NCI-H82 treated with DMSO at 0.1 percent for 48 hours (cell line): ENCODE measurements around the gene ROPN1L.

Experiments
- DNase-seq: peaks from one replicate; lab custom pipeline; 2025; ENCODE audit not compliant: unreplicated experiment; lab: John Stamatoyannopoulos, UW

ROPN1L gene

DNA sequence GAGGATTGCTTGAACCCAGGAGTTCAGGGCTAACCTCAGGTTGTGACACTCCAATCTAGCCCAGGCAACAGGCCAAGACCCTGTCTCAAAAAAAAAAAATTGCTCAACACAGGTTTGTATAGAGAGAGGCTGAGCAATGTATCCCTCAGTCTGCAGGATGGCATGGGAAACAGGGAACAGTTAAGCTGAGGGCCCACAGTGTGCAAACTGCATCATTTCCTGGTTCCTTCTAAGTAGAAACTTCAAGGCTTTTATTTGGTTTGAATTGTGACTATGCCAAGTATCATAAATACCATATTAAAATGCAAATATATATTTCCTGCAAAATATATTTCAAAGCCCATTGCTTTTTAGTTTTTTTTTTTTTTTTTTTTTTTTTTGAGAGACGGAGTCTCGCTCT, 13.7 kb upstream of the ROPN1L start:
- no peak for DNase-seq

DNA sequence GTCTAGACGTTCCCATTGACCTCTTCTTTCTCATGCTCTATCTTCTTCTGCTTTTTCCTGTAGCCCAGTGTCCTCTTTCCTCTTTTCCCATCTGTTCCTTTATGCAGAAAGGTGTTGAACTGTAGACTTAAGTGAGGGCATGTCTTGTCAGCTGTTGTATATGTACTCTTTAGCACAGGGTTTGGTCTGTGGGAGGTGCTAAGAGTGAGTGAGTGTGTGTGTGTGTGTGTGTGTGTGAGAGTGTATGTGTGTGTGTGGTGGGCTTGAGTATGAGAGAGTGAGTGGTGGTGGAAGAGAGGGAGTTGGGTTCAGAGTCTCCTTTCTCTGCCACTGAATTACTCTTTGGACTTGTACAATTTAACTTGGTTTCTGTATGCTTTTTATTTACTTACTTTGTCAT, 10.3 kb upstream of the ROPN1L start:
- no peak for DNase-seq

DNA sequence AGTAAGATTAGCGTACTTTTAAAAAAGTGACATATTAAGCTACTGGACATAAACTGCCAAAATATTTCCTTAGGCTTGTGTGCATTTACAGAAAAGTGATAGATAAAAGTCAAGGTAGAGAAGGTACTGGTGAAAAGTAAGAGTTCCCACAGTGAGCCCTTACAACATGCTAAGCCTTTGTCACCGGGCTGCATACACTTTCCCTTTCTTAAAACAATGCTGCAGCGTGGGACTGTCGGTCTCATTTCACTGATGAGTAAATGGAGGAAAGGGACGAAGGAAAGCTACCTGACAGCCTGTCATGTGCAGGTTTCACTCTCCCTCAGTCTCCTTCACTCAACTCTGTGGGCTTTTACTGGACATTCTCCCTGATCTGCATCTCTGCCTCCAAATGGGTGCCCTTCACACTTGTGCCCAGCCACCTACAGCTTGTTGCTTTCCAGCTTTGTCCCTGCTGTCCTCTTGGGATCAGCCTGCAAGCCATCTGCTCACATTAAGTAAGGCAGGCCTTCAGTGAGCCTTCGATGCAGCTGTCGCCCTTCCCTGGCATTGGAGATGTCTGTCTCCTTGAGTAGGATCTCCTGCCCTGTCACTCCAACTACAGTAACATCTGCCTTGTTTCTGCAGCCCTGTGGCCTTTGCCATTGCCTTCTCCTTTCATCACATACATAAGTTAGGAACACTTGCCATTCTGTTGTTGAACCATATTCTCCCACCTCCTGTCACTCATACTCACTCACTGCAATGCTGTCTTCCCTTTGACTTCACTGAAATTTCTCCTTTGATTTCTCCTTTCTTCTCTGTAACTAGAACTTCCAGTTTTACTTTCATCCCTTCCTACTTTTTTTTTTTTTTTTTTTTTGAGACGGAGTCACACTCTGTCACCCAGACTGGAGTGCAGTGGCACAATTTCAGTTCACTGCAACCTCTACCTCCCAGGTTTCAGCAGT, 9.3 kb upstream of the ROPN1L start:
- peak; percentile 79 for DNase-seq

DNA sequence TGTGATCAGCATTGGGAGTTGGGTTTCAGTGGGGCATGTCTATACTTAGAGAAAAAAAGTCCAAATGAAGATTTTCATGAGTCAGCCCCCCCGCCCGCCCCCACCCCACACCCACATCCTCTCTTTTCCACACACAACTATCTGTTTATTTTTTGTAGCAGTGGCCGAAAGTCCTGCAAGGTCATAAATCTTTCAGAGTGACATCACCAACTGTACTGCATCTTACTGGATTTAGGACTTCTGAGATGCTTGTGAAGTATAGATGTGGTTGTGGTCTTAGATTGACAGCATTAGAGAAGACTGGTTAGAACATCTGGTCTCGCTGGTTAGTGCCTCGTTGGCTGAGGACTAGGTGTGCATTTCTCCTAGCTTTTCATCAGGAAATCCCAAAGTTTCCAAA, 7.3 kb upstream of the ROPN1L start:
- DNase-seq = no peak

- no peak for DNase-seq
These were observed 3.4 kb upstream of the ROPN1L start for GRCh38 chr5:10438301-10438700.

DNA sequence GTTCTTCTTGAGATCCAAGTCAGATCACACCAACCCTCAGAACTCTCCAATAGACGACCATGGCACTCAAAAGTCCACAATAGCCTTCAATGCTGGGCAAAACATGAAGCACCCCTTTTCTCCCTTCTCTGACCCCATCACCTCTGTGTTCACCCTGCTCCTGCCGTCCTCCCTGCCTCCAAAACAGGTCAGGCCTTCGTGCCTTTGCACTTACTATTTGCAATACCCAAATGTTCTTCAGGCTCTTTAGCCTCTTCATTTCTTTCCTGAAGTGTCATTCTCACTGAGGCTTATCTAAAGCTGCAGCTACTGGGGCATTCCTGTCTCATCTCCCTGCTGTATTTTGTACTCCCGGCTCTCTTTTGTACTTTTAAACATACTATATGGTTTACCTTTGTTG, 2.0 kb upstream of the ROPN1L start:
- no peak for DNase-seq

GRCh38 chr5:10440367-10440990, 1.2 kb upstream of the ROPN1L start:
- no peak for DNase-seq

DNA sequence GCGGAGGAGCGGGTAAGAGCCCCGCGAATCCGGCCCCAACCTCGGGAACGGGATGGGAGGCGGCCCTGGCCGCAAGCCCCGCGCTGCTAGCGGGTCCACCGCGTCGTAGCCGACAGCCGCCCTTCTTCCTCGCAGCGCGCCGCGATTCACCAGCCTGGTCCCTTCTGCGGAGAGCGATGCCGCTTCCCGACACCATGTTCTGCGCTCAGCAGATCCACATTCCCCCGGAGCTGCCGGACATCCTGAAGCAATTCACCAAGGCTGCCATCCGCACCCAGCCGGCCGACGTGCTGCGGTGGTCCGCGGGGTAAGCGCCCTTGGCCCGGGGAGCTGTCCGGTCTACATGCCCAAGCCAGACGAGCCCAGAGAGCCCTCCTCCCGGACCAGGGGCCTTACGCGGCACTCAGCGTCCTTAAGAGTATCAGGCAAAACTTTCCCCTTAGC, 335 bp downstream of the ROPN1L start:
- no peak for DNase-seq

DNA sequence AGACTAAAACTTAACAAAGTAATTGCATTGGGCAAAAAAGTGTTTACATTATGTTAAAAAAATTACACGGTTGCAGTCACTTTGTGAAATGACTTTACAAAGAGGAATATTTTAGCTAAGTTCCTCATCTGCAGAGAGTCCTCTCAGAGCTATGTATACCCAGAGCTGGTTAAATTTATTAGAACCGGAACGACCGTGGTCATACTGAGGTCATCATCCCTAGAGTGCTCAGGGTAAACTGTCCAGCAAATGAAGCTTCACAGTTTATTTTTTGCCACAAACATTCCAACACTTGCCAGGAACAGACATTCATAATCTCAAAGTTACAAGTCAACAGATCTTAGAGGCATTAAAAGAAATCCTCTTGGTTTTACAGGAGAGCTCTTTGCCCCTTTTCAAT, 897 bp downstream of the ROPN1L start:
- DNase-seq = no peak

DNA sequence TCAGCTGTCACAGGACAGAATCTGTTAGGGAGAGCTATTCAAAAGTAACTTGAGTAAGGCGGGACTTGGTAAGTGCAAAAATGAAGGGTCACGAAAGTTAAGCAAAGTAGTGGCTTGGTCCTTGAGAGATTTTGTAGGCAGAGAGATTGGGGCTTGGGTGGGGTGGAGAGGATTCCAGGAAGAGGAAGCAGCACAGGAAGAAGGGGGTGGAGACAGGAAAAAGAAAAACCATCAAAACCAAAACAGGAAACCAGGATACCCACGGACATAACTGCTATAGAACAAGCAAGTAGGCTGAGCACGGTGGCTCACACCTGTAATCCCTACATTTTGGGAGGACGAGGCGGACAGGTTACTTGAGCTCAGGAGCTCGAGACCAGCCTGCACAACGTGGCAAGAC, 3.7 kb downstream of the ROPN1L start:
- no peak for DNase-seq

DNA sequence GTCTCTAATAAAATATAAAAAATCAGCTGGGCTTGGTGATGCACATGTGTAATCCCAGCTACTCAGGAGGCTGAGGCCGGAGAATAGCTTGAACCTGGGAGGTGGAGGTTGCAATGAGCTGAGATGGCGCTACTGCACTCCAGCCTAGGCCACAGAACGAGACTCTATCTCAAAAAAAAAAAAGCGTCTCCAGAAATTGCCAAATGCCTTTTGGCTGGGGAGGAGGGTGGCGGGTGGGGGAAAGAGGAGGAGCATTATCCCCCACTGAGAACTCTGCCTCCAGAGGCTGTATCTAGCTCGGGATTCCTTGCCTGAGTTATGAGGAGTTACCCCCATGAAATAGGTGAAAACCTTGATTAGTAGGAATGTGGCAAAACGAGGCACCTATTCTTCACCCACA, 4.8 kb downstream of the ROPN1L start:
- DNase-seq = no peak

DNA sequence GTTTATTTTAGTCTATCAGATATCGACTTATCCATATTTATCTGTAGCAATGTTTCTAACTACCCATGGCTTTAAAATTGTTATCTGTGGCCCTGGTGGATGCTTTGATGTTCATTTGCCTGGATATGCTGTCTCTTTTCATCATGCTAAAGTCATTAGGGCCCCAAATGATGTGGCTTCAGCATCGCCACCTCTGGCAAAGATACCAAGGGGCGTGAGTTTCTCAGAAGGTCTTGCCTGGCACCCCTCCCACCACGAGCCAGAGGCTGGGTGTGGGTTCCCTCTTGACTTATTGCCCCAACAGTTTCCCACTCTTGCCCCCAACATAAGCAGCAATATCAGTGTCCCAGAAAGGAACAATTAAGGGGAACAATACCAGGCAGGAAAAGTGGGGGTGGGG, 5.4 kb downstream of the ROPN1L start:
- no peak for DNase-seq

- no peak for DNase-seq
These were observed 7.2 kb downstream of the ROPN1L start for GRCh38 chr5:10448754-10449360.

- no peak for DNase-seq
These were observed 9.6 kb downstream of the ROPN1L start for GRCh38 chr5:10451137-10451824.

GRCh38 chr5:10452768-10453331, 11.2 kb downstream of the ROPN1L start:
- peak; percentile 55 for DNase-seq

GRCh38 chr5:10453545-10453944, 11.9 kb downstream of the ROPN1L start:
- DNase-seq = no peak

DNA sequence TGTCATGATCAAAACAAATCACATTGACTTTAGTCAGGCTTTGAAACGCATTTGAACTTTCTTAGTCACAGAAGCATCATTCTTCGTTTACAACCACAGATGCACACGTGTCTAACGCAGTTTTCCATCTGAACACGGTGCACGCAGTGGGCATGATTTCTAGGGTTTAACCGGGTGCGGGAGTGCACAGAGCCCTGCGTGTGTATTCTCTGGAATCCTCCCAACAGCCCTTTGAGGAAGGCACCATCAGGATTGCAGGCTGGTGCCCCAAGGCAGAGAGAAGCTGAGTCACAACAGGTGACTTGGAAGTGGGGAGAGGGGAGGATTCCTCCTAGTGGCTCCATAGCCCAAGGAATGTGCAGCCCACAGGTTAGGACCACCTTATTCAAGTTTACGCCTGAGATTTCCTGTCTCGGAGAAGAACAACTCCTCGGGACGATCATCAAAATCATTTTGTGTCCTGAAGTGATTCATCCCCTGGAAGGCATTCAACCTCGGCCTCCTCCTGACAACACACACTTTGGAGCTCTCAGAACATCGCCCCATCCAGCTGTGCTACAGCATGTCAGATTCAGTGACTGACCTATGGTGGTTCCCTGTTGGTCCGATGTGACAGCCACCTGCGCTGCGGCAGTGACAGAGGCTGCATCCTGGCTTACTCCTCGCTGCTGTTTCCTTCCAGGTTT, 13.1 kb downstream of the ROPN1L start:
- DNase-seq = no peak

- no peak for DNase-seq
These were observed 13.6 kb downstream of the ROPN1L start for GRCh38 chr5:10455277-10455670.

GRCh38 chr5:10456583-10457420, 15.1 kb downstream of the ROPN1L start:
- DNase-seq = no peak
